ENCODE measurements around the gene OGFR. TPM values are rescaled to one million over a fixed set of nuclear protein-coding genes. Genes with fewer than 3 reads are reported as not detected.

The OGFR gene
- total and polyA plus RNA-seq, 2 donors (not counting 3 experiments of a cell fraction or from before 2014, with no cell fraction given) = 30.8 to 44.0 TPM

DNA sequence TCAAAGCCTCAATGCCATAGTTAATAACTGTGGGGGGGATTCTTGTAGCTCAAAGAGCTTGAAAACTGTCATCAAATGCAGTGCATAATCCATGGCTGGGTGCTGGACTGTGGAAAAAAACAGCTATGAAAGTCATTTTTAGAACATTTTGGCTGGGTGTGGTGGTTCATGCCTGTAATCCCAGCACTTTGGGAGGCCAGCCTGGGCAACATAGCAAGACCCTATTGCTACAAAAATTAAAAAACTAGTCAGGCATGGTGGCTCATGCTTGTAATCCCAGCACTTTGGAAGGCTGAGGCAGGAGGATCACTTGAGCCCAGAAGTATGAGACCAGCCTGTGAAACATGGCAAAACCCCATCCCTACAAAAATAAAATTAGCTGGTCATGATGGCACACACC is 44.8 kb downstream of the OGFR start:
- H3K27ac ChIP-seq (ENCODE audit: insufficient read depth, low read depth, low read length) = no peak overlapping the region
- TF ChIP-seq GATA2 (IDR thresholded peaks at IDR 0.05; ENCODE audit: insufficient read depth, insufficient read length, low read depth, low read length) (no peak), JUN (IDR thresholded peaks at IDR 0.05; ENCODE audit: borderline replicate concordance, insufficient read depth, insufficient read length, low read depth) (no peak), EZH2 (IDR thresholded peaks at IDR 0.05; ENCODE audit: borderline replicate concordance, low read depth, low read length, severe bottlenecking) (no peak), POLR2AphosphoS5 (IDR thresholded peaks at IDR 0.05; ENCODE audit: insufficient read depth, low read depth, low read length) (no peak), FOS (IDR thresholded peaks at IDR 0.05; ENCODE audit: borderline replicate concordance, insufficient read depth, low read length) (no peak), MYC (IDR thresholded peaks at IDR 0.05; ENCODE audit: low read depth, low read length) (no peak), POLR2A (IDR thresholded peaks at IDR 0.05; ENCODE audit: low read depth, low read length) (no peak)
- TF ChIP-seq, protein P1, sequence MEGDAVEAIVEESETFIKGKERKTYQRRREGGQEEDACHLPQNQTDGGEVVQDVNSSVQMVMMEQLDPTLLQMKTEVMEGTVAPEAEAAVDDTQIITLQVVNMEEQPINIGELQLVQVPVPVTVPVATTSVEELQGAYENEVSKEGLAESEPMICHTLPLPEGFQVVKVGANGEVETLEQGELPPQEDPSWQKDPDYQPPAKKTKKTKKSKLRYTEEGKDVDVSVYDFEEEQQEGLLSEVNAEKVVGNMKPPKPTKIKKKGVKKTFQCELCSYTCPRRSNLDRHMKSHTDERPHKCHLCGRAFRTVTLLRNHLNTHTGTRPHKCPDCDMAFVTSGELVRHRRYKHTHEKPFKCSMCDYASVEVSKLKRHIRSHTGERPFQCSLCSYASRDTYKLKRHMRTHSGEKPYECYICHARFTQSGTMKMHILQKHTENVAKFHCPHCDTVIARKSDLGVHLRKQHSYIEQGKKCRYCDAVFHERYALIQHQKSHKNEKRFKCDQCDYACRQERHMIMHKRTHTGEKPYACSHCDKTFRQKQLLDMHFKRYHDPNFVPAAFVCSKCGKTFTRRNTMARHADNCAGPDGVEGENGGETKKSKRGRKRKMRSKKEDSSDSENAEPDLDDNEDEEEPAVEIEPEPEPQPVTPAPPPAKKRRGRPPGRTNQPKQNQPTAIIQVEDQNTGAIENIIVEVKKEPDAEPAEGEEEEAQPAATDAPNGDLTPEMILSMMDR (IDR thresholded peaks at IDR 0.05; ENCODE audit: extremely low read depth in 1 of 2, insufficient read depth in 1 of 2, low read depth in 1 of 2, low read length in 2 of 2) = no peak
- TF ChIP-seq, protein P2, sequence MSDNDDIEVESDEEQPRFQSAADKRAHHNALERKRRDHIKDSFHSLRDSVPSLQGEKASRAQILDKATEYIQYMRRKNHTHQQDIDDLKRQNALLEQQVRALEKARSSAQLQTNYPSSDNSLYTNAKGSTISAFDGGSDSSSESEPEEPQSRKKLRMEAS (IDR thresholded peaks at IDR 0.05; ENCODE audit: insufficient read depth, insufficient read length) = no peak
- no peaks in the 10 kb centered on the region for H3K9me1 ChIP-seq (replicated peaks; ENCODE audit: control insufficient read depth, extremely low read depth, insufficient read depth, low read length)
- no peaks in the 10 kb centered on the region for H3K79me2 ChIP-seq (ENCODE audit: control insufficient read depth, insufficient read depth, low read length)
- no peak overlapping the region for H3K4me2 ChIP-seq (ENCODE audit: insufficient read depth, low read length)
- H3K9me3 ChIP-seq (replicated peaks; ENCODE audit: control insufficient read depth, insufficient read depth, low read length) = no peaks in the 10 kb centered on the region
- H2AFZ ChIP-seq (ENCODE audit: low read depth, low read length) = no peak overlapping the region
- no peak overlapping the region for H3K4me3 ChIP-seq (replicated peaks in 1 of 3; ENCODE audit: insufficient read depth in 1 of 3, low read depth in 1 of 3, low read length in 3 of 3)
- intact Hi-C loops (cut with micrococcal nuclease) (no loop called here), dilution Hi-C loops (cut with MboI; ENCODE audit: extremely low pct_ligation_motif_present, low sequenced_read_pairs) (no loop called here)
- CTCF ChIA-PET = interaction anchor here (1.2 kb wide), 1 partner anchor 27 kb away, joined by 3 read pairs; no protein-coding TSS in a partner anchor
- DNase-seq (ENCODE audit: low read depth, low spot score) = no peak
- FAIRE-seq = no peak
- peaks cover 3 to 5% of the 10 kb centered on the region in 2 experiments for H3K36me3 ChIP-seq (ENCODE audit: control insufficient read depth in 2 of 2, extremely low read depth in 1 of 2, insufficient read depth in 2 of 2, low read length in 2 of 2)
- no TSS peak for BruUV-seq (replicated peaks)
- POLR2A ChIA-PET = interaction anchor here (0.6 kb wide), 1 partner anchor 18 kb away, joined by 3 read pairs; no protein-coding TSS in a partner anchor
- H3K4me1 ChIP-seq (ENCODE audit: control insufficient read depth, extremely low read depth, insufficient read depth, low read length) = no peaks in the 10 kb centered on the region
- H3K9ac ChIP-seq (replicated peaks; ENCODE audit: extremely low read depth, insufficient read depth, low read length) = no peak overlapping the region
- no peaks in the 10 kb centered on the region for H4K20me1 ChIP-seq (replicated peaks; ENCODE audit: control insufficient read depth, extremely low read depth, insufficient read depth, low read length)
- H3K27me3 ChIP-seq (ENCODE audit: control insufficient read depth in 2 of 2, insufficient read depth in 2 of 2, low read length in 2 of 2) = no peaks in the 10 kb centered on the region
